HG03039 (cell line): ENCODE results near the gene EFNA1.
A peak's percentile ranks its signal among the peaks of the same experiment; 100 is the strongest.

Experiments
- ATAC-seq: cut with Tn5 transposase; IDR thresholded peaks from one replicate; pipeline ENCODE4 v1.9.1; 2021; ENCODE audit warnings: mild to moderate bottlenecking, moderate library complexity; ENCODE audit not compliant: unreplicated experiment

EFNA1 gene

GRCh38 chr1:155123801-155124200 lies 3.9 kb upstream of the EFNA1 start:
- ATAC-seq: no peak

DNA sequence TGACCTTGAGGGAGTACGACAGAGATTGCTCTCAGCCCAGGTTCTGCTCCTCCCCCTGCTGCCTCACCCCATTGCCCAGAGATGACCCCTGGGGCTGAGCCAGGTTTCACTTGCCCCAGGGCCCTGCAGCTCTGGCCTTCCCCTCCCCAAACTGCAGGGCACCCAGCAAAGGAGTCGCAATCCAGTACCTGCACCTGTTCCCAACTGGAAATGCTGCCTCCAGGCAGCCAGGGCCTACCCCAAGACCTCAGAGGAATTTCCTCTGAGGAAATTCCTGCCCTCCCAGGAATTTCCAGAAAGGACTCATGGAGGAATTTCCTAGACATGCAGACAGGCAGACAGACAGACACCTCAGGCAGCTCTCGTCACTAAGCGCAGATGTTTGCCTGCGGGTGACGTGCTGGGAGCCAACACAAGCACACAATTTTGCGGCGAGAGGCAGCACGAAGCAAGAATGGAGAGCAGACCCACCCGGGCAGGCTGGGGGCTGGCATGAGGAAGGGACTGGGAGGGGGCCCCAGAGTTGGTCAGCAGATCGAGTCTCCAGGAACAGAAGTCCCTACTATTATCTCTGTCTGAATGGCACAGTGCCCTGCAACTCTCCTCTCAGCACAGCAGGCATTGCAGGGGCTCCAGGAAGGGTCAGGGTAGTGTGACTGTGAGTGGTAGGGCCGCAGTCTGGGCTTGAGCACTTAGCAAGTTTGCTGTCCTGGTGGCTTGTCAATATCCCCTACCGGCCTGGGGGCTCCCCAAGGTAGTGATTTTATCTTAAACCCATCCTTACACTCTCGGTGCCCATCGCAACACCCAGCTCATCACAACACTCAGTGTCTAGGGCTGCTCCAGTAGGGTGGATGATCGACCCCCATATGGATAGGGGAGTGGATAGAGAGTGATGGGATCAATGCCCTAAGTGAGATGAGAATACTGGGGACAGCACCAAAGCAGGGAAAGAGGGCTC lies 2.9 kb upstream of the EFNA1 start:
- no peak for ATAC-seq

GRCh38 chr1:155125511-155125945 lies 2.1 kb upstream of the EFNA1 start:
- no peak for ATAC-seq

- no peak for ATAC-seq
Observed at GRCh38 chr1:155125946-155126555, 1.6 kb upstream of the EFNA1 start.

- no peak for ATAC-seq
Observed at GRCh38 chr1:155126556-155127104, 1.0 kb upstream of the EFNA1 start.

GRCh38 chr1:155127967-155128754 lies 485 bp downstream of the EFNA1 start:
- ATAC-seq: no peak

DNA sequence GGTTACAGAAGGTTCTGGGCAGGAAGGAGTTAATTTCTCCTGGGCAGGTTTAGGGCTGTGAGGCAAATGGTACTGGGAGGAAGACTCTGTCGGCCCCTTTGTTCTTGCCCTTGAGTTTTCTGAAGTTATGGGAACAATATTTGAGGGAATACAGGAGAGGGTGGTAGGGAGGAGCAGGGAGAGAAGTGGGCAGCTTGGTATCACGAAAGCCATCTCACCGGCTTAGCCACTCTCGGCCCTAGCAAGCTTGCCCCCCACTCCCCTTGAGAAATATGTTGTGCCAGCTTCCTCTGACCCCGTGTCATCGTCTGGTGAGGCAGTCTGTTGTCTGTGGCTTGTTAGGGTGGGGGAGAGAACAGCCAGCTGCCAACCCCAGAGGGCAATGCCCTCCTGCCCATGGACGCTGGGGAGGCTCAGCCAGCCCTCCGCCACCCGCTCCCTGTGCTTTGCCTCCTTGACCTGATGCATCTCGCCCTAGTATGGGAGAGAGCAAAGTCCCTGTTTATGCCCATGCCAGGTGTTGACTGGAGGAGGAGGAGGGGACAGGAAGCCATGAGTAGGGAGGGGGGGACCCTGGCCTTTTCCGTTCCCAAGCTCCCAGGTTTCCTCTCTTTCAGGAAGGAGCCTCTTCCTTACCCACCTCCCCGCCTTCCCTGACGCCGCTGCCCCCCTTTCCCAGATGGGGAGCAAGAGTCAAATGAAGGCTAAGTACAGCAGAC lies 1.2 kb downstream of the EFNA1 start:
- ATAC-seq: no peak

DNA sequence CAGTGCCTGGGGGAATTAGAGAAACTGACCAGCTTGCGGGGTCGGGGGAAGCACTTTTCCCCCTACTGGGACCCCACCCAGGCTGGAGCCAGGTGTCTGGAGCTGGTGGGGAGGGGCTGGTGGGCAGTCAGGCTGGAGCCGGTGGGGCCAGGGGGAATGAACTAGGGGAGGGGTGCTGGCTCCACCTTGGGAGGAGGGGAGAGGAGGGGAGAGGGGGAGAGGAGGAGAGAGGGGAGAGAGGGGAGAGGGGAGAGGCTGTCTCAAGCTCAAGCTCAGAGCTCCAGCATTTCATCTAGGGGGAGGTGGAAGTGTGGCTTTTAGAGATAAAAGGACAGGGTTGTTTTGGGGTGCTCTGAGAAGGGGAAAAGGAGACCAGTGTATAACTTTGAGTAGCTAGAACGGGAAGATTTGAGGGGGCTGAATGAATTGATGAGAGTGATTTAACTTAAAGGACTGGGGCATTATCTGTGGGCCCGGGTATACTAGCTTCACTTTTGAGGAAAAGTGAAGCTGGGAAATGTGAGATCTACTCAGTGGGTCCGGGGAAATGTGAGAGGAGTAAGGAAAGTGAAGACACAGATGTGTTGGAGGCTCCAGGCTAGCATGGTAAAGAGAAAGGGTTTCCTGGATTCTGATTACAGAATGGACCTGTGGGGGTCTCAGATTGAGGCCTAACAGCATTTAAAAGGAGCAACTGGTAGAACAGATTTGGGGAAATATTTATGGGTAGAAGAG lies 2.8 kb downstream of the EFNA1 start:
- no peak for ATAC-seq

- ATAC-seq: no peak
Observed at GRCh38 chr1:155131285-155131684, 3.6 kb downstream of the EFNA1 start.

- ATAC-seq: no peak
Observed at GRCh38 chr1:155131856-155132255, 4.2 kb downstream of the EFNA1 start.

DNA sequence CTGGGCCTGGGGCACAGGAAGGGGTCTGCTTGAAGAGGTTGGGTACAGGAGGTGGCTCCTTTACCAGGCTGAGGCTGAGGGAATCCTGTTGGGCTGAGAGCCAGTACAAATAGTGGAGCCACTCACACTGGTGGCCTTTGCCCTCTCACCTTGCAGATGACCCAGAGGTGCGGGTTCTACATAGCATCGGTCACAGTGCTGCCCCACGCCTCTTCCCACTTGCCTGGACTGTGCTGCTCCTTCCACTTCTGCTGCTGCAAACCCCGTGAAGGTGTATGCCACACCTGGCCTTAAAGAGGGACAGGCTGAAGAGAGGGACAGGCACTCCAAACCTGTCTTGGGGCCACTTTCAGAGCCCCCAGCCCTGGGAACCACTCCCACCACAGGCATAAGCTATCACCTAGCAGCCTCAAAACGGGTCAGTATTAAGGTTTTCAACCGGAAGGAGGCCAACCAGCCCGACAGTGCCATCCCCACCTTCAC lies 6.2 kb downstream of the EFNA1 start:
- no peak for ATAC-seq

GRCh38 chr1:155134322-155134721 lies 6.6 kb downstream of the EFNA1 start:
- no peak for ATAC-seq

GRCh38 chr1:155134880-155135414 lies 7.3 kb downstream of the EFNA1 start:
- peak; percentile 29 for ATAC-seq

DNA sequence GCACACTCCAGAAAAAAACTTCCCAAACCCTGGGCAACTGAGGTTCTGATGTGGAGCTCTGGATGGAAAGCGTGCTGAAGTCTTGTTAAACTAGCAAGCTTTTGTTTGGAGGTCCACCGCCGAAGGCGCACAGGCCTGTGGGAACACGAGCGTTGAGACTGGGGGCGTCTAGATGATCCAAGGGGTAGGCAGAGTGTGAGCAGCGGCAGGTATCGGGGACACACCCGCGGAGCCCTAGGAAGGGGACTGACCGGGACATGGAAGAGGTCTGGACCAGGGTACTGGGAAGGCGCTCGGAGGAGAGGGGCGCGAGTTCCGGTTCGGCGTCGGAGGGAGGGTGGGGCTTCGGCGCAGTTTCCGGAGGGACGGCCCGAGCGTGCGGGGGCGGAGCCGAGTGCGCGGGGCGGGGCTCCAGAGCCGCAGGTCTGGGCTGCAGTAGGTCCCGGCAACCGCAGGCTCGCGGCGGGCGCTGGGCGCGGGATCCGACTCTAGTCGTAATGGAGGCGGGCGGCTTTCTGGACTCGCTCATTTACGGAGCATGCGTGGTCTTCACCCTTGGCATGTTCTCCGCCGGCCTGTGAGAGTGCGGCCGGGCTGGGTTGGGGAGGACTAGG lies 7.8 kb downstream of the EFNA1 start, which contains the start of gene SLC50A1:
SLC50A1 (plus strand) TSS at position 438 of the 614 bp plus-strand sequence; CDS start at position 498, 60 bp downstream.
- ATAC-seq: peak; percentile 58

GRCh38 chr1:155136748-155137147 lies 9.1 kb downstream of the EFNA1 start:
- ATAC-seq: no peak

DNA sequence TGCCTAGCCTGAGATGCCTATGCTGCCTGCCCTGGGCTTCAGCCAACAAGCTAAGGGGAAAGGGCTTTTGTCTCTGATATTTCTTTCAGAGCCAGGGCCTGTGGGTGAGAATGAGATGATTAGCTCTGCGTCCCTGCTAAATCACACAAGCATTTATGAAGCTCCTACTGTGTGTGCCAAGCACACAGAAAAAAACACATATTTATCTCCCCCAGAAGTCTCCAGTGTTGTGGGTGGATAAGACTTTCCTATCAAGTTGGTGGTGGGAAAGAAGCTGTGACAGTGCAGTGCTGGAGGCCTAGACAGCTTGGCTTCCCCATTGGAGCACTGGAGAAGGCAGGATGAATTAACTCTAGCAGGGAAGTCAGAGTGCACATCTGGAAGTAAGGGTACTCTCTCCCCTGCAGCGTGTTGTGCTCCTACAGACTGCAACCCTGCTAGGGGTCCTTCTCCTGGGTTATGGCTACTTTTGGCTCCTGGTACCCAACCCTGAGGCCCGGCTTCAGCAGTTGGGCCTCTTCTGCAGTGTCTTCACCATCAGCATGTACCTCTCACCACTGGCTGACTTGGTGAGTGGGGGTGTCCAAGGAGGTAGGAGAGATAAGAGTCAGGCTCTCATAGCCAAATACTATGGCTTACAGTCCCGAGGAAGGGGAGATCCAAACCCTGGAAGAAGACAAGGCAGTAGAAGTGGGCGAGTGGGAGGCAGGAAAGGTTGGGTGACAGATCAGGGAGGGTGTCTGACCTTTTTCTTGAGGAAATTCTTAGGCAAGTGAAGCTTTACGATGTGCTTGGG lies 9.7 kb downstream of the EFNA1 start:
- no peak for ATAC-seq

DNA sequence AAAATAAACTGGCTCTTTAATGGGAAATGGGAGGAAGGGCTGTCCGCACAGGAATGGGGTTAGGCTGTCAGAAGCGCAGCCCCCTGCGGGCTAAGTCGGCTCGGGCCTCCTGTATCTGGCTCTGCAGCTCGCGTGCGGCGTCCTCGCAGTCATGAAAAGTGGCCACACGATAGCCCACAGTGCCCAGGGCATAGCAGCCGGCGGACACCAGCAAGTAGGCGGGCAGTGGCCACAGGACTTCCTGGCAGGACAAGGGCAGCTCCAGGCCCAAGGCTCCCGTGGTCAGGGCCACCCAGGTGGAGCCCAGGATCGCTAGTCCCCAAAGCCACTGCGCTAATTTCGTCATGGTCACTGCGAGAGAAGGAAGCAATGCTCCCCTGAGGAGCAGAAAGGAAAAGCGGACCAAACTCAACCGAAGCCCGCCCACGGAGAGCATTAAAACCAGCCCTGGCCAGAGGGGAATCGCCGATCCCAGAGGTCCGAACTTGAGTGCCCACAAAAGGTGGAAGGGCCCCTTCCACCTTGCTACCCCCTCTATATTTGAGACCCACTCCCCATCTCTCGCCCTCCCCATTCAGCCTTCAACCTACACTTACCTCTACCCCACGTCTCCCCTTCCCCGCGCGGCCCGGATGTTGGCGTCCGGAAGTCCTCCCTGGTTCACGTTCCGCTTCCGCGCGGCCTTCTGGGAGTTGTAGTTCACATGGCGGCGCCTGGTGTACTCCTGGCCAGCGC lies 12.4 kb downstream of the EFNA1 start, which contains the start of gene DPM3:
DPM3 (minus strand) TSS at position 637 of the 735 bp plus-strand sequence; CDS start at position 346, 291 bp downstream.
- peak; percentile 47 for ATAC-seq
